Tibial artery (tissue), 4 donors: ENCODE measurements around the gene PECR.

Experiments
- DNase-seq, 2 donors: peaks; one replicate each; pipeline ENCODE4 v3.0.0-alpha.2; 2019
- H3K27ac ChIP-seq, 2 donors: fragments of 200-600 bp; sonication (generic) in 1 of 2; 1 replicate in 1 of 2; 2 replicates in 1 of 2; pipeline ENCODE4 v1.5.1; 2018 to 2019; ENCODE audit warnings: mild to moderate bottlenecking in 1 of 2
- H3K27me3 ChIP-seq, 2 donors: fragments of 200-600 bp; sonication (generic) in 1 of 2; one replicate each; pipeline versions ENCODE4 v1.5.1 to v1.6.0; 2016 to 2019
- H3K36me3 ChIP-seq, 3 donors: fragments of 200-600 bp; sonication (generic) in 2 of 3; one replicate each; pipeline ENCODE4 v1.5.1; 2016 to 2019; ENCODE audit warnings: mild to moderate bottlenecking in 2 of 3
- H3K4me1 ChIP-seq, 4 donors: fragments of 200-600 bp; sonication (generic) in 2 of 4; 1 replicate in 3 of 4; 2 replicates in 1 of 4; pipeline ENCODE4 v1.5.1; 2016 to 2019
- H3K4me3 ChIP-seq, 2 donors: fragments of 200-600 bp; sonication (generic) in 1 of 2; 1 replicate in 1 of 2; 2 replicates in 1 of 2; pipeline ENCODE4 v1.5.1; 2018 to 2019; ENCODE audit warnings: mild to moderate bottlenecking in 2 of 2
- H3K9me3 ChIP-seq, 3 donors: fragments of 200-600 bp; sonication (generic) in 1 of 3; one replicate each; pipeline ENCODE4 v1.5.1; 2016 to 2019
- CTCF ChIP-seq, 2 experiments: fragments of 200-600 bp in 1 of 2; fragments of 450-650 bp in 1 of 2; IDR thresholded peaks; one replicate each; pipeline ENCODE4 v1.5.1; 2017 to 2019; ENCODE audit warnings: antibody characterized with exemption in 2 of 2, mild to moderate bottlenecking in 1 of 2, moderate library complexity in 1 of 2
- intact Hi-C: fragments of 100-400 bp; cut with DNase I; formaldehyde crosslinking; loops from one replicate; pipeline ENCODE4 v1.15.0; 2023; ENCODE audit warnings: low total_unique reads

Gene PECR

DNA sequence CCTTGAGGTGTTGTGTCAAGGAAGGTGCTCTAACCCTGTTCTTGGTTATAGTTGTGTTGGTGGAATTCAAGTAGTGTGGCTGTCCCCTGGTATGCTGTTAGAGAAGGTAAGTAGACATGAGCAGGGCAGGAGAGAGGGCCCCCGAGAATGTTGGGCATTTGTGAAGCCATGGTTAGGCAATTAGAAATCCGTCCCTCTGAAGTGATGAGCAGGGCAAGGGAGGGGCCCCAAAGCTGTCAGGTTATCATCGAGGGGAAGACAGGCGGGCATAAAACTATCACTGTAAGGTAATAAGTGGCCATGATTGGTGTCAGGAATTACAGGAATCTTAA is 32.7 kb upstream of the PECR start:
- Histone ChIP-seq H3K36me3 (peaks cover 36 to 69% (median 44%) of the 10 kb centered on the region in 3 donors), H3K9me3 (no peaks in the 10 kb centered on the region), H3K4me3 (no peak overlapping the region), H3K27me3 (no peaks in the 10 kb centered on the region), H3K27ac (peak overlapping the region; percentile 40 to 79), H3K4me1 (peaks cover 0 to 58% (median 32%) of the 10 kb centered on the region in 4 donors)
- TF ChIP-seq CTCF (IDR thresholded peaks at IDR 0.05), result no peak
- intact Hi-C loops, result no loop called here
- DNase-seq, result no peak

- no peak overlapping the region for H3K4me3 ChIP-seq
- H3K36me3 ChIP-seq, result peaks cover 28 to 61% (median 37%) of the 10 kb centered on the region in 3 donors
- no peaks in the 10 kb centered on the region for H3K27me3 ChIP-seq
- H3K4me1 ChIP-seq, result peaks cover 0 to 58% (median 32%) of the 10 kb centered on the region in 4 donors
- H3K9me3 ChIP-seq, result no peaks in the 10 kb centered on the region
- no peak for DNase-seq
- TF ChIP-seq CTCF (IDR thresholded peaks at IDR 0.05), result no peak
- no peak overlapping the region for H3K27ac ChIP-seq
- intact Hi-C loops, result no loop called here
Observed at GRCh38 chr2:216113572-216113971, 32.0 kb upstream of the PECR start.

DNA sequence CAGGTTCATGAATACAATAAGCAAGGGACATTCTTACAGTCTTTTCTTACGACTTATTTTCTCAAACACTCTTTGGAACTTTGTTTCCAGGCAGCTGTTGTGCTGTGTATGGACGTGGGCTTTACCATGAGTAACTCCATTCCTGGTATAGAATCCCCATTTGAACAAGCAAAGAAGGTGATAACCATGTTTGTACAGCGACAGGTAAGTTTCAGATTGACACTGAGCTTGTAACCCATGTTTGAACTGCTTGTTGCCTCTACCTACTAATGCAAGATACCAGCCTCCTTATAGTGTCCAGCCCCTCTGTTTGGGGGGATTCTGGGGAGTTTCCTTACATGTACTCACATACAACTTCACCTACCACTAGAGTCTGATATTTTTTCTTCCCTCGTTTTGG is 31.3 kb upstream of the PECR start:
- peaks cover 0 to 62% (median 32%) of the 10 kb centered on the region in 4 donors for H3K4me1 ChIP-seq
- peaks cover 24 to 57% (median 31%) of the 10 kb centered on the region in 3 donors for H3K36me3 ChIP-seq
- no peak for TF ChIP-seq CTCF (IDR thresholded peaks at IDR 0.05)
- DNase-seq, result no peak
- intact Hi-C loops, result no loop called here
- no peaks in the 10 kb centered on the region for H3K27me3 ChIP-seq
- no peaks in the 10 kb centered on the region for H3K9me3 ChIP-seq
- no peak overlapping the region for H3K4me3 ChIP-seq
- no peak overlapping the region for H3K27ac ChIP-seq

GRCh38 chr2:216111122-216111521 is 29.5 kb upstream of the PECR start:
- H3K36me3 ChIP-seq, result peaks cover 15 to 40% (median 21%) of the 10 kb centered on the region in 3 donors
- H3K9me3 ChIP-seq, result no peaks in the 10 kb centered on the region
- no peak for DNase-seq
- no peaks in the 10 kb centered on the region for H3K27me3 ChIP-seq
- no peak overlapping the region for H3K27ac ChIP-seq
- intact Hi-C loops, result no loop called here
- peaks cover 0 to 47% (median 28%) of the 10 kb centered on the region in 4 donors for H3K4me1 ChIP-seq
- H3K4me3 ChIP-seq, result no peak overlapping the region
- no peak for TF ChIP-seq CTCF (IDR thresholded peaks at IDR 0.05)

- no peak for TF ChIP-seq CTCF (IDR thresholded peaks at IDR 0.05)
- Histone ChIP-seq H3K4me3 (peak overlapping the region; percentile 75 to 81), H3K27me3 (no peaks in the 10 kb centered on the region), H3K4me1 (peaks cover 0 to 44% (median 25%) of the 10 kb centered on the region in 4 donors), H3K27ac (peak overlapping the region; percentile 87), H3K36me3 (peaks cover 15 to 38% (median 21%) of the 10 kb centered on the region in 3 donors), H3K9me3 (no peaks in the 10 kb centered on the region)
- DNase-seq, result no peak
- intact Hi-C loops, result no loop called here
Observed at GRCh38 chr2:216110620-216111019, 29.0 kb upstream of the PECR start.
